HepG2 (cell line): ENCODE data around the gene RHOT2. TPM values are rescaled to one million over a fixed set of nuclear protein-coding genes. Genes with fewer than 3 reads are reported as not detected.
A peak's percentile ranks its signal among the peaks of the same experiment; 100 is the strongest.

ENCODE experiments used
- ATAC-seq: fragments of 200-7000 bp; cut with Tn5 transposase; 3 replicates; pipeline ENCODE4 v1.9.1; 2020; ENCODE audit warnings: mild to moderate bottlenecking, moderate library complexity
- BruUV-seq: library from RNA; stranded (reverse); fragments of 400-500 nt; replicated peaks from 2 replicates; lab custom pipeline; 2021; lab: Mats Ljungman, UMichigan
- CTCF ChIA-PET: fragments of 300-600 bp; formaldehyde crosslinking; extraction: SDS; loops from one replicate; lab custom pipeline; 2021; ENCODE audit warnings: low total read pairs, inconsistent platforms, low intra/inter-chr PET ratio; lab: Yijun Ruan, JAX
- POLR2A ChIA-PET: fragments of 350-600 bp; sonication (Branson Sonifier 250); formaldehyde crosslinking; loops from one replicate; lab custom pipeline; 2020; ENCODE audit warnings: antibody characterized with exemption, inconsistent platforms; lab: Yijun Ruan, JAX
- DNase-seq: peaks from one replicate; pipeline ENCODE4 v3.0.0-alpha.2; 2015; ENCODE audit warnings: low spot score
- FAIRE-seq: peaks from 3 replicates; lab custom pipeline; 2011; peaks lifted over from hg19 to GRCh38; lab: Jason Lieb, UNC
- H2AFZ ChIP-seq: one replicate; pipeline ENCODE4 v1.6.1; 2011; ENCODE audit warnings: low read length, inconsistent platforms
- H3K27ac ChIP-seq: fragments of 300-600 bp; 3 replicates; pipeline ENCODE4 v1.8.0; 2011; ENCODE audit warnings: mixed run types, mild to moderate bottlenecking, mixed read lengths, low read length, inconsistent platforms; ENCODE audit not compliant: insufficient read depth; ENCODE audit errors: extremely low read length
- H3K27me3 ChIP-seq, 2 experiments: fragments of 200-600 bp in 1 of 2; 2 replicates in 1 of 2; 3 replicates in 1 of 2; pipeline versions ENCODE4 v1.6.0 to v1.8.0; 2011; ENCODE audit warnings: low read length in 2 of 2, mild to moderate bottlenecking in 2 of 2, moderate library complexity in 2 of 2, inconsistent platforms in 1 of 2; ENCODE audit not compliant: insufficient read depth in 2 of 2, control insufficient read depth in 1 of 2
- H3K36me3 ChIP-seq, 2 experiments: fragments of 200-600 bp in 1 of 2; replicated peaks in 1 of 2; 2 replicates in 1 of 2; 3 replicates in 1 of 2; pipeline versions ENCODE4 v1.5.1 to v1.8.0; 2011; ENCODE audit warnings: low read length in 2 of 2, inconsistent platforms in 1 of 2; ENCODE audit not compliant: insufficient read depth in 2 of 2, control insufficient read depth in 1 of 2
- H3K4me1 ChIP-seq: 2 replicates; pipeline ENCODE4 v1.5.1; 2012; ENCODE audit warnings: low read length, inconsistent platforms; ENCODE audit not compliant: insufficient read depth
- H3K4me2 ChIP-seq: 2 replicates; pipeline ENCODE4 v1.6.0; 2011; ENCODE audit warnings: low read depth, low read length, inconsistent platforms
- H3K4me3 ChIP-seq, 3 experiments: fragments of 200-600 bp in 1 of 3; sonication (generic), shearing (Covaris generic) in 1 of 3; replicated peaks in 1 of 3; 2 replicates each; pipeline ENCODE4 v1.5.1; 2011 to 2016; ENCODE audit warnings: low read length in 3 of 3, inconsistent platforms in 2 of 3, low read depth in 2 of 3, mild to moderate bottlenecking in 2 of 3, control low read depth in 1 of 3, mixed read lengths in 1 of 3; ENCODE audit not compliant: insufficient read depth in 1 of 3
- H3K79me2 ChIP-seq: one replicate; pipeline ENCODE4 v1.6.1; 2011; ENCODE audit warnings: low read length, inconsistent platforms; ENCODE audit not compliant: insufficient read depth
- H3K9ac ChIP-seq: 2 replicates; pipeline ENCODE4 v1.6.0; 2011; ENCODE audit warnings: mild to moderate bottlenecking, low read depth, low read length, inconsistent platforms; ENCODE audit not compliant: insufficient read depth
- H3K9me3 ChIP-seq: 2 replicates; pipeline ENCODE4 v1.5.1; 2012; ENCODE audit warnings: mild to moderate bottlenecking, low read length
- H4K20me1 ChIP-seq: 2 replicates; pipeline ENCODE4 v1.6.0; 2011; ENCODE audit warnings: inconsistent platforms, mild to moderate bottlenecking, low read length, moderate library complexity; ENCODE audit not compliant: insufficient read depth
- AGO2 ChIP-seq: fragments of 200-400 bp; formaldehyde crosslinking; optimal IDR thresholded peaks from 2 replicates; pipeline ENCODE3; 2017; ENCODE audit warnings: mild to moderate bottlenecking, low read depth, low read length, moderate library complexity
- GTF3A ChIP-seq: sonication (generic); formaldehyde crosslinking; conservative IDR thresholded peaks from 2 replicates; pipeline ENCODE4 v1.4.0; 2020; ENCODE audit warnings: mild to moderate bottlenecking, missing genetic modification reagents
- HNRNPLL ChIP-seq: fragments of 200-400 bp; formaldehyde crosslinking; IDR thresholded peaks from 2 replicates; pipeline ENCODE4 v1.6.1; 2017; ENCODE audit warnings: mild to moderate bottlenecking, low read depth, low read length; ENCODE audit not compliant: poor library complexity, severe bottlenecking
- ZNF468 ChIP-seq: sonication (generic); formaldehyde crosslinking; IDR thresholded peaks from 2 replicates; pipeline ENCODE4 v1.8.0; 2022; ENCODE audit warnings: mild to moderate bottlenecking, moderate library complexity, missing genetic modification reagents
- WGBS: methylation state at CpG from one replicate; pipeline ENCODE4 v1.1.6; 2017; ENCODE audit warnings: low lambda C conversion rate; 5-methylcytosine and 5-hydroxymethylcytosine counted together
- in situ Hi-C: cut with HindIII; loops from 2 replicates; pipeline ENCODE4 v1.10.0; 2017; ENCODE audit warnings: low pct_unique_long_range_greater_than_20kb; ENCODE audit not compliant: extremely low pct_ligation_motif_present
- intact Hi-C: fragments of 100-400 bp; cut with micrococcal nuclease; formaldehyde crosslinking; loops from one replicate; pipeline ENCODE4 v1.10.0; 2022; ENCODE audit not compliant: unreplicated experiment
- polyA plus RNA-seq, 8 experiments: library from polyadenylated mRNA; depleted of rRNA in 3 of 8; stranded (reverse) in 7 of 8; unstranded in 1 of 8; fragments of >200 nt; fragmentation: Illumina TruSeq in 4 of 8; extraction: Trizol in 4 of 8; gene quantifications; 2 replicates each; pipeline versions ENCODE4 v1.2.1 to v1.2.3, GENCODE V29; 2011 to 2016; ENCODE audit warnings: low read depth in 4 of 8, missing spikeins in 1 of 8, mixed read lengths in 1 of 8; ENCODE audit not compliant: insufficient read depth in 1 of 8
- total RNA-seq, 5 experiments: library from RNA; depleted of rRNA; stranded (reverse); fragments of >200 nt; fragmentation: Illumina TruSeq; extraction: Trizol; gene quantifications; 2 replicates each; pipeline ENCODE4 v1.2.3, GENCODE V29; 2016; ENCODE audit warnings: low read depth in 1 of 5
- TF ChIP-seq, protein P1 (sequence below): sonication (generic); formaldehyde crosslinking; IDR thresholded peaks from 2 replicates; pipeline ENCODE4 v1.9.0; 2021; ENCODE audit warnings: missing genetic modification reagents, borderline replicate concordance

RHOT2 gene
- total and polyA plus RNA-seq, 2 of the 13 experiments (the other 11 are each of a cell fraction or from before 2014, with no cell fraction given) = 63.6 to 76.9 TPM

DNA sequence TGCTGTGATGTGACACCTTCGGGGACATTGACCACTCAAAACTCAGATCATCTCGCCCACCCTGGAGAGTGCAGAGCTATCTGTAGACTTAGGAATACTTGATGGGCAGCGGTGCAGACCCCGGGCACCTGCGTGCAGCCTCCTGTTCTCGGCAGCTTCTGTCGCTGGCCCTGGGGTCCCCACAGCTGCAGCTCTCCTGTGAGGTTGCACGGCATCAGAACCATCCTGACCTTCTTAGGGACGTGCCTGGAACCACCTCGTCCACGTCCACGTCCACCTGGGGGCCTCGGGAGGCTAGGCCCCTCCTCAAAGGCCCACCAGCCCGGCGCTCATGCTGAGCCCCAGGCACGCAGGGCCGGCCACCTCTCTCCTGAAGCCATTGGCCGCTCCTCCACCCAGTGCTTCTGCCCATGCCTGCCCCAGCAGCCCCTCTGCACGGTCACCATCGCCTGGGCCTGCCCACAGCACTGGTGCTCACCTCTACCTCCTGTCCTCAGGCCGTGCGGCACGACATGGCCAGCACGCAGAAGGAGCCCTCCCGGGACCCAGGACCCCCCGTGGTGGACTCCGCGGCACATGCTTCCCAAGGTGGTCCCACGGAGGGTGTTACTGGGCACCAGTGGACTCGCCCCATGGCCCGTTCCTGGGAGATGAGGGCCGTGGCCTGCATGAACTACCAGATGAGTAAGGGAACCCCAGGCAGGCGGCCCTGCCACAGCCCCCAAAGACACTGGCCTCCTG is 39.4 kb upstream of the RHOT2 start:
- Histone ChIP-seq H4K20me1 (no peaks in the 10 kb centered on the region), H3K36me3 (peaks cover 4% of the 10 kb centered on the region in 2 experiments; a peak in 2 of 5 replicates), H3K4me1 (peaks cover 19% of the 10 kb centered on the region), H3K9ac (no peak overlapping the region)
- POLR2A ChIA-PET = interaction anchor here (1.0 kb wide), 1 partner anchor 41 kb away, joined by 3 read pairs; no protein-coding TSS in a partner anchor
- in situ Hi-C loops = no loop called here
- TF ChIP-seq ZNF468 (CRISPR knock-in tag) = no peak
- TF ChIP-seq, protein P1, sequence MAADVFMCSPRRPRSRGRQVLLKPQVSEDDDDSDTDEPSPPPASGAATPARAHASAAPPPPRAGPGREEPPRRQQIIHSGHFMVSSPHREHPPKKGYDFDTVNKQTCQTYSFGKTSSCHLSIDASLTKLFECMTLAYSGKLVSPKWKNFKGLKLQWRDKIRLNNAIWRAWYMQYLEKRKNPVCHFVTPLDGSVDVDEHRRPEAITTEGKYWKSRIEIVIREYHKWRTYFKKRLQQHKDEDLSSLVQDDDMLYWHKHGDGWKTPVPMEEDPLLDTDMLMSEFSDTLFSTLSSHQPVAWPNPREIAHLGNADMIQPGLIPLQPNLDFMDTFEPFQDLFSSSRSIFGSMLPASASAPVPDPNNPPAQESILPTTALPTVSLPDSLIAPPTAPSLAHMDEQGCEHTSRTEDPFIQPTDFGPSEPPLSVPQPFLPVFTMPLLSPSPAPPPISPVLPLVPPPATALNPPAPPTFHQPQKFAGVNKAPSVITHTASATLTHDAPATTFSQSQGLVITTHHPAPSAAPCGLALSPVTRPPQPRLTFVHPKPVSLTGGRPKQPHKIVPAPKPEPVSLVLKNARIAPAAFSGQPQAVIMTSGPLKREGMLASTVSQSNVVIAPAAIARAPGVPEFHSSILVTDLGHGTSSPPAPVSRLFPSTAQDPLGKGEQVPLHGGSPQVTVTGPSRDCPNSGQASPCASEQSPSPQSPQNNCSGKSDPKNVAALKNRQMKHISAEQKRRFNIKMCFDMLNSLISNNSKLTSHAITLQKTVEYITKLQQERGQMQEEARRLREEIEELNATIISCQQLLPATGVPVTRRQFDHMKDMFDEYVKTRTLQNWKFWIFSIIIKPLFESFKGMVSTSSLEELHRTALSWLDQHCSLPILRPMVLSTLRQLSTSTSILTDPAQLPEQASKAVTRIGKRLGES (CRISPR knock-in tag) = no peak
- no peak for TF ChIP-seq GTF3A
- TF ChIP-seq AGO2 = peak; percentile 40
- TF ChIP-seq HNRNPLL = peak; percentile 6
- TF ChIP-seq, all 625 proteins: peak for 2
- peak overlapping the region; percentile 95 for H3K4me2 ChIP-seq
- intact Hi-C loops = no loop called here
- CTCF ChIA-PET = no interaction called here
- no peaks in the 10 kb centered on the region for H3K9me3 ChIP-seq
- no peaks in the 10 kb centered on the region for H3K79me2 ChIP-seq
- DNase-seq (no peak), ATAC-seq (no peak), FAIRE-seq (no peak)
- H3K27me3 ChIP-seq = no peaks in the 10 kb centered on the region
- 100% methylated on average over 7 of the region's 33 CpGs for WGBS
- BruUV-seq = no TSS peak
- H3K4me3 ChIP-seq = no peak overlapping the region
- H3K27ac ChIP-seq = no peak overlapping the region
- no peak overlapping the region for H2AFZ ChIP-seq
